Stimulated activated CD8-positive, alpha-beta memory T cell treated with anti-CD3 and anti-CD28 coated beads, Interleukin-7, amount 100 ng/mL, for 1 hour (primary cell): ENCODE data around the gene TMSB10.
"Not testable (repeated sequence)": the region's sequence is repeated elsewhere in the genome, so short reads cannot be mapped to it uniquely, and the experiment has no call there.

Experiments used
- DNase-seq, 2 donors: peaks; one replicate each; pipeline ENCODE4 v3.0.0-alpha.2; 2020; ENCODE audit warnings: low read depth in 2 of 2

Gene TMSB10

GRCh38 chr2:84939426-84940087 is 34.1 kb downstream of the TMSB10 start:
- DNase-seq = peak; percentile 32 to 41

- no peak for DNase-seq
Observed at GRCh38 chr2:84940088-84940470, 34.6 kb downstream of the TMSB10 start.

DNA sequence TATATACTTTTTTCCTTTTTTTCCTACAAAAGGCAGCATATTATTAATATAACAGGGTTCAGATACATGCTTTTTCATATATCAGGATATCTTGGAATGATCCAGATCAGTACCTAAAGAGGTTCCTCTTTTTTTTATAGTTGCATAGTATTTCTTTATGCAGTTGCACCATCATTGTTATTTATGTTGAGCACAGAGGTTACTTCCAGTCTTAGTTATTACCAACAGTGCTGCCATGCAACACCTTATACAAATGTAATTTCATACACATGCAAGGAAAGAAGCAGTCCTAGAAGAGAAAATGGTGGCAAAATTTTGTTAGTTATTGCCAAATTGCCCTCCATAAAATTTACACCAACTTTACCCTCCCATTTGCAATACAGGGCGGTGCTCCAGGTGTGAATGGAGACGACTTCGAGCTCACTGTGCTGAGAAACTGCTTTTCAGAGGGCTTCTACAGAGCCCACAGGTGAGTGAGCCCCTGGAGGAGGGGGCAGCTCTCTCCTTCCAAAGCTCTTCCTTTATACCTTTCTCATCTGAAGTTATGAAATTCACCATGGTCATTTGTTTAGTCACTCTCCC is 35.5 kb downstream of the TMSB10 start:
- no peak for DNase-seq

GRCh38 chr2:84942166-84942565 is 36.7 kb downstream of the TMSB10 start:
- no peak for DNase-seq

DNA sequence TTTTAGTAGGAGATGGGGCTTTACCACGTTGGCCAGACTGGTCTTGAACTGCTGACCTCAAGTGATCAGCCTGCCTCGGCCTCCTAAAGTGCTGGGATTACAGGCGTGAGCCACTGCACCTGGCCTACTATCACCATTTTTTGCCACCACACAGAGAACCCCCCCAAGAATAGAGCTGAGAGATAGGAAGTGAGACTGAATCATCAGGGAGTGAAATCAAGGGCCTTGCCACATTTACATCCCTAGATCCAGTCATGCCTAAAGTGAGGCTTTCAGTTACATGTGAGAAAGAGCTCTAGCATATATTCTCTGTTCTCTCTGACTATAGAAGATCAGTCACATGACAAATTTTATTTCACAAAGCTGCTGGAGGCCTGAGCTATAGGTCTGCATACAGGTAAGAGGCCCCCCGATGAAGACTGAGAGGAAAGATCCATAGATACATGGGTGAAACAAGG is 37.5 kb downstream of the TMSB10 start:
- no peak for DNase-seq

- DNase-seq = no peak
Observed at GRCh38 chr2:84944295-84944909, 38.9 kb downstream of the TMSB10 start.

GRCh38 chr2:84945838-84946203 is 40.4 kb downstream of the TMSB10 start:
- DNase-seq = not testable (repeated sequence)

- peak; percentile 20 to 24 for DNase-seq
Observed at GRCh38 chr2:84946204-84947009, 41.0 kb downstream of the TMSB10 start.

DNA sequence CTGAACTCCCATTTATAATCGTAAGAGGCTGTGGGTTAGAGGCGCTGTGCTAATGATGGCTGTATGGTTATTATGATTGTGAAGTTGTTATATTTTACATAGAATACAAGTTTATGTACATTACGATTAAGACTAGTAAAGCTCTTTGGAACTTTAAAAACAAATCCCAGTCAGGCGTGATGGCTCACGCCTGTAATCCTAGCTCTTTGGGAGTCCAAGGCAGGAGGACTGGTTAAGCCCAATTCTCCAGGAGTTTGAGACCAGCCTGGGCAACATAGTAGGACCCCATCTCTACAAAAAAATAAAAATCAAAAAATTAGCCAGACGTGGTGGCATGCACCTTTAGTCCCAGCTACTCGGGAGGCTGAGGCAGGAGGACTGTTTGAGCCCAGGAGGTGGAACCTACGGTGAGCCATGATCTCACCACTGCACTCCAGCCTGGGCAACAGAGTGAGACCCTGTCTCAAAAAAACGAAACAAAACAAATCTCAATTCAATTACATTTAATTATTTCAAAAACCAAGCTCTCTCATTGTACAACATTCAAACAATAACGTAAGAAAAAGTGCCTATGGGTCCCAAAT is 41.6 kb downstream of the TMSB10 start:
- DNase-seq = no peak

DNA sequence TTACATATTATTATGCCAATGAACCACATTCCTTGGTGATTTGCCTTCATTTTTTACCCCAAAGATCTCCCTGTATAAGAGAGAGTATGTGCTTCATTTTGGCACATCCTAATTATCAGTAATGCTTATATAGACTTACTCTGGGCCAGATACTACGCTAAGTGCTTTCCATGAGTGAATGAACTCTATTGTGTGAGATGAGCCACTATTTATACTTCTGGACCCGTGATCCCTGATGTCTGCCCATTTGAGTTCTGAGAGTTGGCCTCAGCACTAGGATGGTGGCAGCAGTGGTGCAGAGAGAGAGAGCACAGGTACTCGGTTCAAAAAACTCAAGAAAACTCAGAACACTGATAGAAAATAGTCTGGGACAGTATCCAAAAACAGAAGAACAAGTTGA is 48.1 kb downstream of the TMSB10 start:
- no peak for DNase-seq

DNA sequence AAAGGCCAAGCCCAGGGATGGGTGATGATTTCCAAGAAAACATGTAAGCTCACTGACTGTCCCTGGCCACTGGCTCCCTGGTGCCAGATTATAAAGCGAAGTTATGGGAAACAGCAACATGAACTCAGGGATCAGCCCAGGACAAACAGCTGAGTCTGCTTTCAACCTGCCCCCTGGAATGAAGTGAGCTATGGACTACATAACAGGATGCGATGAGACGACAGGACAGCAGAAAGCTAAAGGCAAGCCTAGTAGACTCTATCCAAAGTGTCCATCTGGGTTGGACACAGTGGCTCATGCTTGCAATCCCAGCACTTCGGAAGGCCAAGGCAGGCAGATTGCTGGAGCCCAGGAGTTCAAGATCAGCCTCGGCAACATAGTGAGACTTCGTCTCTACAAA is 48.9 kb downstream of the TMSB10 start:
- DNase-seq = no peak
